K562 (cell line): Measurements from ENCODE around the gene BARHL2. TPM values are rescaled to one million over a fixed set of nuclear protein-coding genes. Genes with fewer than 3 reads are reported as not detected.

Experiments
- ATAC-seq: fragments of 200-7000 bp; cut with Tn5 transposase; 3 replicates; pipeline ENCODE4 v1.9.1; 2020; ENCODE audit warnings: moderate library complexity
- BruUV-seq: library from RNA; stranded (reverse); fragments of 400-500 nt; replicated peaks from 2 replicates; lab custom pipeline; 2021; lab: Mats Ljungman, UMichigan
- CTCF ChIA-PET: fragments of 300-600 bp; formaldehyde crosslinking; extraction: SDS; loops from one replicate; lab custom pipeline; 2021; ENCODE audit warnings: low intra/inter-chr PET ratio; lab: Yijun Ruan, JAX
- POLR2A ChIA-PET: fragments of 300-600, 350-650 bp; sonication (Branson Sonifier 250); formaldehyde crosslinking; extraction: SDS; loops from one replicate; lab custom pipeline; 2021; ENCODE audit warnings: antibody characterized with exemption, inconsistent platforms; lab: Yijun Ruan, JAX
- DNase-seq, 4 experiments: peaks; one replicate each; pipeline versions ENCODE4 v3.0.0 to v3.0.0-alpha.2; 2011 to 2018; ENCODE audit warnings: low spot score in 3 of 4, mixed read lengths in 3 of 4; ENCODE audit errors: extremely low read depth in 1 of 4
- FAIRE-seq: peaks from 2 replicates; lab custom pipeline; 2011; peaks lifted over from hg19 to GRCh38; lab: Jason Lieb, UNC
- H2AFZ ChIP-seq: 2 replicates; pipeline ENCODE4 v1.6.0; 2011; ENCODE audit warnings: low read depth, low read length, control low read depth, inconsistent platforms
- H3K27ac ChIP-seq: fragments of 200-600 bp; 3 replicates; pipeline ENCODE4 v1.8.0; 2011; ENCODE audit warnings: low read depth, mild to moderate bottlenecking, control low read depth, inconsistent platforms, low read length, moderate library complexity, mixed read lengths; ENCODE audit errors: extremely low read depth
- H3K27me3 ChIP-seq, 2 experiments: fragments of 300-600 bp in 1 of 2; 2 replicates in 1 of 2; 3 replicates in 1 of 2; pipeline versions ENCODE4 v1.6.0 to v1.8.0; 2011; ENCODE audit warnings: inconsistent platforms in 2 of 2, low read length in 2 of 2, mild to moderate bottlenecking in 1 of 2, mixed read lengths in 1 of 2, moderate library complexity in 1 of 2; ENCODE audit not compliant: control insufficient read depth in 2 of 2, insufficient read depth in 2 of 2
- H3K36me3 ChIP-seq: fragments of 300-600 bp; 3 replicates; pipeline ENCODE4 v1.8.0; 2011; ENCODE audit warnings: mild to moderate bottlenecking, low read length, inconsistent platforms; ENCODE audit not compliant: control insufficient read depth, insufficient read depth
- H3K4me1 ChIP-seq, 2 experiments: fragments of 200-600 bp in 1 of 2; replicated peaks in 1 of 2; 2 replicates in 1 of 2; 3 replicates in 1 of 2; pipeline versions ENCODE4 v1.5.1 to v1.8.0; 2011; ENCODE audit warnings: inconsistent platforms in 2 of 2, low read length in 2 of 2, mild to moderate bottlenecking in 1 of 2, mixed read lengths in 1 of 2, moderate library complexity in 1 of 2; ENCODE audit not compliant: control insufficient read depth in 2 of 2, insufficient read depth in 2 of 2
- H3K4me2 ChIP-seq: 2 replicates; pipeline ENCODE4 v1.6.1; 2011; ENCODE audit warnings: low read length, control low read depth, inconsistent platforms, mixed read lengths; ENCODE audit not compliant: insufficient read depth
- H3K4me3 ChIP-seq: fragments of 200-600 bp; sonication (generic), shearing (Covaris generic); 2 replicates; pipeline ENCODE4 v1.5.1; 2016; ENCODE audit warnings: control low read depth, inconsistent platforms
- H3K79me2 ChIP-seq: fragments of 200-600 bp; 3 replicates; pipeline ENCODE4 v1.8.0; 2011; ENCODE audit warnings: low read length, inconsistent platforms; ENCODE audit not compliant: control insufficient read depth, insufficient read depth
- H3K9ac ChIP-seq, 2 experiments: 2 replicates each; pipeline versions ENCODE4 v1.6.0 to v1.6.1; 2011; ENCODE audit warnings: low read depth in 2 of 2, low read length in 2 of 2, control low read depth in 1 of 2, inconsistent platforms in 1 of 2, mild to moderate bottlenecking in 1 of 2, mixed read lengths in 1 of 2; ENCODE audit not compliant: insufficient read depth in 1 of 2
- H3K9me1 ChIP-seq: one replicate; pipeline ENCODE4 v1.6.0; 2011; ENCODE audit warnings: inconsistent platforms, mild to moderate bottlenecking, low read length, moderate library complexity; ENCODE audit not compliant: control insufficient read depth, insufficient read depth
- H3K9me3 ChIP-seq: replicated peaks from 2 replicates; pipeline ENCODE4 v1.5.1; 2011; ENCODE audit warnings: low read depth, low read length, inconsistent platforms; ENCODE audit not compliant: control insufficient read depth, insufficient read depth
- H4K20me1 ChIP-seq: replicated peaks from 2 replicates; pipeline ENCODE4 v1.6.1; 2011; ENCODE audit warnings: low read length, inconsistent platforms, mixed read lengths; ENCODE audit not compliant: control insufficient read depth, insufficient read depth
- CEBPB ChIP-seq: fragments of 450-650 bp; IDR thresholded peaks from 2 replicates; pipeline ENCODE4 v1.6.1; 2016; ENCODE audit warnings: missing genetic modification characterization, missing compliant biosample characterization
- DIDO1 ChIP-seq: fragments of 450-650 bp; IDR thresholded peaks from 2 replicates; pipeline ENCODE4 v1.6.1; 2016; ENCODE audit warnings: low read depth, missing biosample characterization, missing genetic modification characterization
- NCOA2 ChIP-seq, 2 experiments: fragments of 450-650 bp; IDR thresholded peaks; 2 replicates each; pipeline ENCODE4 v1.6.1; 2018; ENCODE audit warnings: mild to moderate bottlenecking in 2 of 2, moderate library complexity in 1 of 2; ENCODE audit not compliant: partially characterized antibody in 2 of 2
- NFYB ChIP-seq: IDR thresholded peaks from 2 replicates; pipeline ENCODE4 v1.6.1; 2011; ENCODE audit warnings: mild to moderate bottlenecking, moderate library complexity; ENCODE audit not compliant: insufficient read length; ENCODE audit errors: extremely low read depth
- PCBP1 ChIP-seq: fragments of 200-400 bp; formaldehyde crosslinking; IDR thresholded peaks from 2 replicates; pipeline ENCODE4 v1.6.1; 2018; ENCODE audit warnings: mild to moderate bottlenecking, low read depth, low read length; ENCODE audit not compliant: poor library complexity, severe bottlenecking
- PHF8 ChIP-seq: fragments of 200-600 bp; sonication (generic); IDR thresholded peaks from 2 replicates; pipeline ENCODE4 v1.6.1; 2012; ENCODE audit warnings: mixed run types, mild to moderate bottlenecking, inconsistent platforms, low read length, moderate library complexity, borderline replicate concordance
- PYGO2 ChIP-seq: fragments of 450-650 bp; IDR thresholded peaks from 2 replicates; pipeline ENCODE4 v1.6.1; 2016; ENCODE audit warnings: mild to moderate bottlenecking, missing genetic modification characterization, moderate library complexity, missing compliant biosample characterization
- RBBP5 ChIP-seq: fragments of 200-600 bp; sonication (generic); IDR thresholded peaks from 2 replicates; pipeline ENCODE4 v1.6.1; 2012; ENCODE audit warnings: borderline replicate concordance, mild to moderate bottlenecking, low read length, control low read depth, inconsistent platforms; ENCODE audit not compliant: insufficient read depth, poor library complexity, severe bottlenecking
- SETDB1 ChIP-seq: IDR thresholded peaks from one replicate; pipeline ENCODE4 v1.6.1; 2012; ENCODE audit warnings: low read length, control low read depth, inconsistent platforms
- SRSF9 ChIP-seq: fragments of 200-400 bp; formaldehyde crosslinking; IDR thresholded peaks from 2 replicates; pipeline ENCODE4 v1.6.1; 2017; ENCODE audit warnings: low read depth, low read length, borderline replicate concordance
- ZBTB33 ChIP-seq: sonication (generic); formaldehyde crosslinking; IDR thresholded peaks from 2 replicates; pipeline ENCODE4 v1.8.1; 2023; ENCODE audit warnings: mild to moderate bottlenecking, missing genetic modification reagents
- ZNF445 ChIP-seq: fragments of 250-450 bp; sonication (Bioruptor Pico); IDR thresholded peaks from 2 replicates; pipeline ENCODE4 v1.4.0; 2020; ENCODE audit warnings: low read depth, mild to moderate bottlenecking, moderate library complexity
- WGBS: fragments of 100-300 bp; shearing (Covaris generic); methylation state at CpG from one replicate; pipeline ENCODE4 v1.1.6; 2016; ENCODE audit warnings: low coverage, mixed read lengths; ENCODE audit not compliant: insufficient coverage; ENCODE audit errors: missing lambda C conversion rate; 5-methylcytosine and 5-hydroxymethylcytosine counted together
- in situ Hi-C: fragments of 300-500 bp; cut with MboI; formaldehyde crosslinking; loops from 4 replicates; pipeline ENCODE4 v1.15.0; 2018; ENCODE audit warnings: inconsistent platforms, mixed read lengths
- intact Hi-C: fragments of 100-400 bp; cut with micrococcal nuclease; formaldehyde crosslinking; loops from 2 replicates; pipeline ENCODE4 v1.14.2; 2022
- polyA plus RNA-seq, 8 experiments: library from polyadenylated mRNA; depleted of rRNA in 4 of 8; stranded (reverse) in 5 of 8; unstranded in 3 of 8; fragments of >200 nt; fragmentation: Nextera tagmentation in 2 of 8; fragmentation: Illumina TruSeq in 1 of 8; extraction: Ambion mirVana in 2 of 8; extraction: Trizol in 1 of 8; gene quantifications; 2 replicates each; pipeline versions ENCODE4 v1.2.1 to v1.2.3, GENCODE V29; 2011 to 2014; ENCODE audit warnings: inconsistent platforms in 1 of 8, missing spikeins in 1 of 8
- total RNA-seq, 7 experiments: library from RNA; depleted of rRNA in 6 of 7; stranded (reverse); fragments of >200 nt in 6 of 7; fragmentation: Illumina TruSeq in 2 of 7; extraction: Trizol in 2 of 7; gene quantifications; 2 replicates each; pipeline versions ENCODE4 v1.2.1 to v1.2.3, GENCODE V29; 2011 to 2021; ENCODE audit warnings: low replicate concordance in 1 of 7
- TF ChIP-seq, protein P1 (sequence below): sonication (generic); formaldehyde crosslinking; IDR thresholded peaks from 2 replicates; pipeline ENCODE4 v1.8.1; 2023; ENCODE audit warnings: missing genetic modification reagents, mild to moderate bottlenecking, borderline replicate concordance
- TF ChIP-seq, protein P2 (sequence below): fragments of 250-450 bp; sonication (Bioruptor Pico); IDR thresholded peaks from 2 replicates; pipeline ENCODE4 v1.4.0; 2020; ENCODE audit warnings: mild to moderate bottlenecking, moderate library complexity

The BARHL2 gene
- total and polyA plus RNA-seq, 9 of the 15 experiments (the other 6 are each of a cell fraction or from before 2014, with no cell fraction given), result 0.06 to 0.11 (median 0.09) TPM; not detected in 6

- no peak overlapping the region for H3K9ac ChIP-seq
- BruUV-seq, result no TSS peak
- no peaks in the 10 kb centered on the region for H3K9me3 ChIP-seq
- H3K4me1 ChIP-seq, result peaks cover 0 to 10% of the 10 kb centered on the region in 2 experiments; a peak in 1 of 5 replicates
- no peaks in the 10 kb centered on the region for H3K79me2 ChIP-seq
- CTCF ChIA-PET, result no interaction called here
- WGBS, result 71% methylated on average over 11 of the region's 19 CpGs
- no peaks in the 10 kb centered on the region for H3K9me1 ChIP-seq
- POLR2A ChIA-PET, result no interaction called here
- FAIRE-seq (no peak), DNase-seq (no peak), ATAC-seq (no peak)
- intact Hi-C loops (loop anchor here (5.0 kb wide), 1 partner anchor 88 kb away; no protein-coding TSS in a partner anchor), in situ Hi-C loops (loop anchor here (10.0 kb wide), 2 partner anchors 240 to 440 kb away; no protein-coding TSS in a partner anchor)
- no peaks in the 10 kb centered on the region for H3K36me3 ChIP-seq
- H3K27ac ChIP-seq, result no peak overlapping the region
- no peak overlapping the region for H2AFZ ChIP-seq
- no peaks in the 10 kb centered on the region for H3K27me3 ChIP-seq
- no peak overlapping the region for H3K4me2 ChIP-seq
- H4K20me1 ChIP-seq, result no peaks in the 10 kb centered on the region
- H3K4me3 ChIP-seq, result no peak overlapping the region
- no peak for TF ChIP-seq ZNF445 (CRISPR knock-in tag)
- no peak for TF ChIP-seq PYGO2 (tag)
- no peak for TF ChIP-seq PHF8
- TF ChIP-seq, protein P1, sequence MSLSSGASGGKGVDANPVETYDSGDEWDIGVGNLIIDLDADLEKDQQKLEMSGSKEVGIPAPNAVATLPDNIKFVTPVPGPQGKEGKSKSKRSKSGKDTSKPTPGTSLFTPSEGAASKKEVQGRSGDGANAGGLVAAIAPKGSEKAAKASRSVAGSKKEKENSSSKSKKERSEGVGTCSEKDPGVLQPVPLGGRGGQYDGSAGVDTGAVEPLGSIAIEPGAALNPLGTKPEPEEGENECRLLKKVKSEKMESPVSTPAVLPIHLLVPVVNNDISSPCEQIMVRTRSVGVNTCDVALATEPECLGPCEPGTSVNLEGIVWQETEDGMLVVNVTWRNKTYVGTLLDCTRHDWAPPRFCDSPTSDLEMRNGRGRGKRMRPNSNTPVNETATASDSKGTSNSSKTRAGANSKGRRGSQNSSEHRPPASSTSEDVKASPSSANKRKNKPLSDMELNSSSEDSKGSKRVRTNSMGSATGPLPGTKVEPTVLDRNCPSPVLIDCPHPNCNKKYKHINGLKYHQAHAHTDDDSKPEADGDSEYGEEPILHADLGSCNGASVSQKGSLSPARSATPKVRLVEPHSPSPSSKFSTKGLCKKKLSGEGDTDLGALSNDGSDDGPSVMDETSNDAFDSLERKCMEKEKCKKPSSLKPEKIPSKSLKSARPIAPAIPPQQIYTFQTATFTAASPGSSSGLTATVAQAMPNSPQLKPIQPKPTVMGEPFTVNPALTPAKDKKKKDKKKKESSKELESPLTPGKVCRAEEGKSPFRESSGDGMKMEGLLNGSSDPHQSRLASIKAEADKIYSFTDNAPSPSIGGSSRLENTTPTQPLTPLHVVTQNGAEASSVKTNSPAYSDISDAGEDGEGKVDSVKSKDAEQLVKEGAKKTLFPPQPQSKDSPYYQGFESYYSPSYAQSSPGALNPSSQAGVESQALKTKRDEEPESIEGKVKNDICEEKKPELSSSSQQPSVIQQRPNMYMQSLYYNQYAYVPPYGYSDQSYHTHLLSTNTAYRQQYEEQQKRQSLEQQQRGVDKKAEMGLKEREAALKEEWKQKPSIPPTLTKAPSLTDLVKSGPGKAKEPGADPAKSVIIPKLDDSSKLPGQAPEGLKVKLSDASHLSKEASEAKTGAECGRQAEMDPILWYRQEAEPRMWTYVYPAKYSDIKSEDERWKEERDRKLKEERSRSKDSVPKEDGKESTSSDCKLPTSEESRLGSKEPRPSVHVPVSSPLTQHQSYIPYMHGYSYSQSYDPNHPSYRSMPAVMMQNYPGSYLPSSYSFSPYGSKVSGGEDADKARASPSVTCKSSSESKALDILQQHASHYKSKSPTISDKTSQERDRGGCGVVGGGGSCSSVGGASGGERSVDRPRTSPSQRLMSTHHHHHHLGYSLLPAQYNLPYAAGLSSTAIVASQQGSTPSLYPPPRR (CRISPR knock-in tag), result no peak
- TF ChIP-seq RBBP5, result no peak
- TF ChIP-seq PCBP1, result no peak
- TF ChIP-seq NFYB, result no peak
- no peak for TF ChIP-seq NCOA2 (IDR thresholded peaks at IDR 0.05; ENCODE audit: partially characterized antibody in 2 of 2)
- TF ChIP-seq SETDB1, result no peak
- TF ChIP-seq CEBPB (tag), result no peak
- TF ChIP-seq, protein P2, sequence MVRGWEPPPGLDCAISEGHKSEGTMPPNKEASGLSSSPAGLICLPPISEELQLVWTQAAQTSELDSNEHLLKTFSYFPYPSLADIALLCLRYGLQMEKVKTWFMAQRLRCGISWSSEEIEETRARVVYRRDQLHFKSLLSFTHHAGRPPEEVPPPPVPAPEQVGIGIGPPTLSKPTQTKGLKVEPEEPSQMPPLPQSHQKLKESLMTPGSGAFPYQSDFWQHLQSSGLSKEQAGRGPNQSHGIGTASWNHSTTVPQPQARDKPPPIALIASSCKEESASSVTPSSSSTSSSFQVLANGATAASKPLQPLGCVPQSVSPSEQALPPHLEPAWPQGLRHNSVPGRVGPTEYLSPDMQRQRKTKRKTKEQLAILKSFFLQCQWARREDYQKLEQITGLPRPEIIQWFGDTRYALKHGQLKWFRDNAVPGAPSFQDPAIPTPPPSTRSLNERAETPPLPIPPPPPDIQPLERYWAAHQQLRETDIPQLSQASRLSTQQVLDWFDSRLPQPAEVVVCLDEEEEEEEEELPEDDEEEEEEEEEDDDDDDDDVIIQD (CRISPR knock-in tag), result no peak
- TF ChIP-seq ZBTB33 (CRISPR knock-in tag), result no peak
- TF ChIP-seq SRSF9, result no peak
- no peak for TF ChIP-seq DIDO1 (tag)
Observed at GRCh38 chr1:90724361-90724760, 7.3 kb upstream of the BARHL2 start.
